ENCODE results near the gene SUGCT. TPM values are rescaled to one million over a fixed set of nuclear protein-coding genes. Genes with fewer than 3 reads are reported as not detected.

SUGCT gene
- total RNA-seq, 2 experiments from 2014 or later, result 1.2 to 1.9 TPM

- ChIA-PET POLR2A (no interaction called here), CTCF (no interaction called here)
- Mint-ChIP-seq H3K4me1 (no peaks in the 10 kb centered on the region), H3K27me3 (no peaks in the 10 kb centered on the region), H3K27ac (no peak overlapping the region), H3K9me3 (ENCODE audit: low read depth) (peaks cover 5% of the 10 kb centered on the region), H3K4me3 (no peak overlapping the region), H3K36me3 (ENCODE audit: low read depth) (no peaks in the 10 kb centered on the region)
- DNase-seq (no peak), ATAC-seq (no peak)
- intact Hi-C loops (cut with DNase I, micrococcal nuclease), result no loop called here
Observed at GRCh38 chr7:40332516-40332915, 197.7 kb downstream of the SUGCT start.

GRCh38 chr7:40341836-40342235 is 207.0 kb downstream of the SUGCT start:
- Mint-ChIP-seq H3K4me3 (no peak overlapping the region), H3K36me3 (ENCODE audit: low read depth) (no peaks in the 10 kb centered on the region), H3K27me3 (no peaks in the 10 kb centered on the region), H3K27ac (no peak overlapping the region), H3K9me3 (ENCODE audit: low read depth) (peaks cover 8% of the 10 kb centered on the region), H3K4me1 (no peaks in the 10 kb centered on the region)
- no peak for DNase-seq
- ATAC-seq, result peak; percentile 42
- ChIA-PET CTCF (no interaction called here), POLR2A (no interaction called here)
- intact Hi-C loops (cut with DNase I, micrococcal nuclease), result no loop called here

GRCh38 chr7:40346554-40346953 is 211.7 kb downstream of the SUGCT start:
- H3K4me3 Mint-ChIP-seq, result no peak overlapping the region
- no peaks in the 10 kb centered on the region for H3K9me3 Mint-ChIP-seq (ENCODE audit: low read depth)
- CTCF ChIA-PET, result no interaction called here
- no peaks in the 10 kb centered on the region for H3K4me1 Mint-ChIP-seq
- no peaks in the 10 kb centered on the region for H3K27me3 Mint-ChIP-seq
- no peaks in the 10 kb centered on the region for H3K36me3 Mint-ChIP-seq (ENCODE audit: low read depth)
- intact Hi-C loops (cut with DNase I, micrococcal nuclease), result no loop called here
- no peak for ATAC-seq
- POLR2A ChIA-PET, result no interaction called here
- no peak for DNase-seq
- no peak overlapping the region for H3K27ac Mint-ChIP-seq

- intact Hi-C loops (cut with DNase I, micrococcal nuclease), result no loop called here
- H3K36me3 Mint-ChIP-seq (ENCODE audit: low read depth), result no peaks in the 10 kb centered on the region
- POLR2A ChIA-PET, result no interaction called here
Observed at GRCh38 chr7:40348126-40348728, 213.4 kb downstream of the SUGCT start.

GRCh38 chr7:40350100-40350499 is 215.3 kb downstream of the SUGCT start:
- DNase-seq (no peak), ATAC-seq (no peak)
- intact Hi-C loops (cut with DNase I, micrococcal nuclease), result no loop called here
- POLR2A ChIA-PET, result no interaction called here
- Mint-ChIP-seq H3K4me3 (no peak overlapping the region), H3K27ac (no peak overlapping the region), H3K4me1 (no peaks in the 10 kb centered on the region), H3K9me3 (ENCODE audit: low read depth) (no peaks in the 10 kb centered on the region), H3K36me3 (ENCODE audit: low read depth) (no peaks in the 10 kb centered on the region), H3K27me3 (no peaks in the 10 kb centered on the region)
- CTCF ChIA-PET, result no interaction called here

More at GRCh38 chr7:40348126-40348728, 213.4 kb downstream of the SUGCT start:
- Mint-ChIP-seq H3K4me3 (no peak overlapping the region), H3K27me3 (no peaks in the 10 kb centered on the region), H3K9me3 (ENCODE audit: low read depth) (no peaks in the 10 kb centered on the region), H3K4me1 (no peaks in the 10 kb centered on the region), H3K27ac (no peak overlapping the region)
- no peak for ATAC-seq
- CTCF ChIA-PET, result no interaction called here
- no peak for DNase-seq

GRCh38 chr7:40354711-40355110 is 219.9 kb downstream of the SUGCT start:
- no peak for ATAC-seq
- Mint-ChIP-seq H3K4me3 (no peak overlapping the region), H3K27ac (no peak overlapping the region), H3K27me3 (no peaks in the 10 kb centered on the region), H3K4me1 (no peaks in the 10 kb centered on the region), H3K9me3 (ENCODE audit: low read depth) (no peaks in the 10 kb centered on the region), H3K36me3 (ENCODE audit: low read depth) (no peaks in the 10 kb centered on the region)
- CTCF ChIA-PET, result no interaction called here
- DNase-seq, result no peak
- POLR2A ChIA-PET, result no interaction called here
- intact Hi-C loops (cut with DNase I, micrococcal nuclease), result no loop called here

GRCh38 chr7:40356312-40356711 is 221.5 kb downstream of the SUGCT start:
- H3K27ac Mint-ChIP-seq, result no peak overlapping the region
- ATAC-seq (no peak), DNase-seq (no peak)
- CTCF ChIA-PET, result no interaction called here
- H3K4me1 Mint-ChIP-seq, result no peaks in the 10 kb centered on the region
- H3K4me3 Mint-ChIP-seq, result no peak overlapping the region
- no peaks in the 10 kb centered on the region for H3K9me3 Mint-ChIP-seq (ENCODE audit: low read depth)
- POLR2A ChIA-PET, result no interaction called here
- no peaks in the 10 kb centered on the region for H3K36me3 Mint-ChIP-seq (ENCODE audit: low read depth)
- intact Hi-C loops (cut with DNase I, micrococcal nuclease), result no loop called here
- H3K27me3 Mint-ChIP-seq, result no peaks in the 10 kb centered on the region

- no peak for DNase-seq
- ChIA-PET POLR2A (no interaction called here), CTCF (no interaction called here)
- no peaks in the 10 kb centered on the region for H3K9me3 Mint-ChIP-seq (ENCODE audit: low read depth)
- no peak overlapping the region for H3K27ac Mint-ChIP-seq
- intact Hi-C loops (cut with DNase I, micrococcal nuclease), result no loop called here
- no peaks in the 10 kb centered on the region for H3K27me3 Mint-ChIP-seq
- H3K4me3 Mint-ChIP-seq, result no peak overlapping the region
- H3K36me3 Mint-ChIP-seq (ENCODE audit: low read depth), result no peaks in the 10 kb centered on the region
- no peaks in the 10 kb centered on the region for H3K4me1 Mint-ChIP-seq
- ATAC-seq, result no peak
Observed at GRCh38 chr7:40356871-40357709, 222.3 kb downstream of the SUGCT start.

GRCh38 chr7:40369641-40370277 is 235.0 kb downstream of the SUGCT start:
- Mint-ChIP-seq H3K36me3 (ENCODE audit: low read depth) (no peaks in the 10 kb centered on the region), H3K27ac (no peak overlapping the region), H3K9me3 (ENCODE audit: low read depth) (peaks cover 5% of the 10 kb centered on the region), H3K27me3 (no peaks in the 10 kb centered on the region), H3K4me3 (no peak overlapping the region), H3K4me1 (no peaks in the 10 kb centered on the region)
- intact Hi-C loops (cut with DNase I, micrococcal nuclease), result no loop called here
- ATAC-seq (no peak), DNase-seq (no peak)
- ChIA-PET CTCF (no interaction called here), POLR2A (no interaction called here)

GRCh38 chr7:40371806-40372440 is 237.1 kb downstream of the SUGCT start:
- ATAC-seq (no peak), DNase-seq (no peak)
- CTCF ChIA-PET, result interaction anchor here (1.0 kb wide), 1 partner anchor 14 kb away, joined by 3 read pairs; no protein-coding TSS in a partner anchor
- no peaks in the 10 kb centered on the region for H3K36me3 Mint-ChIP-seq (ENCODE audit: low read depth)
- POLR2A ChIA-PET, result no interaction called here
- H3K4me3 Mint-ChIP-seq, result no peak overlapping the region
- H3K4me1 Mint-ChIP-seq, result no peaks in the 10 kb centered on the region
- no peaks in the 10 kb centered on the region for H3K27me3 Mint-ChIP-seq
- no peak overlapping the region for H3K27ac Mint-ChIP-seq
- H3K9me3 Mint-ChIP-seq (ENCODE audit: low read depth), result peaks cover 5% of the 10 kb centered on the region
- intact Hi-C loops (cut with DNase I, micrococcal nuclease), result no loop called here

- POLR2A ChIA-PET, result no interaction called here
- Mint-ChIP-seq H3K4me3 (no peak overlapping the region), H3K4me1 (no peaks in the 10 kb centered on the region), H3K9me3 (ENCODE audit: low read depth) (peaks cover 2% of the 10 kb centered on the region), H3K27ac (no peak overlapping the region), H3K36me3 (ENCODE audit: low read depth) (no peaks in the 10 kb centered on the region), H3K27me3 (no peaks in the 10 kb centered on the region)
- CTCF ChIA-PET, result interaction anchor here (0.6 kb wide), 1 partner anchor 637 kb away, joined by 5 read pairs; no protein-coding TSS in a partner anchor
- no peak for DNase-seq
- no peak for ATAC-seq
- intact Hi-C loops (cut with DNase I, micrococcal nuclease), result no loop called here
Observed at GRCh38 chr7:40374575-40374974, 239.8 kb downstream of the SUGCT start.

- Mint-ChIP-seq H3K9me3 (ENCODE audit: low read depth) (peaks cover 2% of the 10 kb centered on the region), H3K36me3 (ENCODE audit: low read depth) (no peaks in the 10 kb centered on the region), H3K4me3 (no peak overlapping the region), H3K4me1 (no peaks in the 10 kb centered on the region), H3K27ac (no peak overlapping the region), H3K27me3 (no peaks in the 10 kb centered on the region)
- ChIA-PET POLR2A (no interaction called here), CTCF (interaction anchor here (0.6 kb wide), 1 partner anchor 1298 kb away, joined by 3 read pairs; no protein-coding TSS in a partner anchor)
- intact Hi-C loops (cut with DNase I, micrococcal nuclease), result no loop called here
- ATAC-seq, result no peak
- no peak for DNase-seq
Observed at GRCh38 chr7:40380111-40380510, 245.3 kb downstream of the SUGCT start.
